ENCODE results near the gene CDC42. TPM values are rescaled to one million over a fixed set of nuclear protein-coding genes. Genes with fewer than 3 reads are reported as not detected.

The CDC42 gene
- total and polyA plus RNA-seq, 2 experiments from 2014 or later: 119 to 184 TPM

- TF ChIP-seq ZNF462 (CRISPR knock-in tag; IDR thresholded peaks at IDR 0.05): no peak
- TF ChIP-seq ETS1 (IDR thresholded peaks at IDR 0.05): no peak
- TF ChIP-seq ZNF114 (CRISPR knock-in tag; IDR thresholded peaks at IDR 0.05): no peak
- no peak for TF ChIP-seq POLR2AphosphoS5 (IDR thresholded peaks at IDR 0.05; ENCODE audit: low read depth)
Measured at GRCh38 chr1:22127248-22127647, 74.7 kb downstream of the CDC42 start (continued).

- no peak overlapping the region for H3K27ac Mint-ChIP-seq
- DNase-seq (ENCODE audit: low spot score): no peak
- Histone ChIP-seq H4K20me1 (replicated peaks; ENCODE audit: insufficient read depth) (no peaks in the 10 kb centered on the region; the same call in 1 of the 2 replicates), H3K79me2 (replicated peaks; ENCODE audit: insufficient read depth) (no peaks in the 10 kb centered on the region), H3K36me3 (ENCODE audit: insufficient read depth) (no peaks in the 10 kb centered on the region), H3K27me3 (ENCODE audit: insufficient read depth) (no peaks in the 10 kb centered on the region), H3K4me3 (no peak overlapping the region), H2AFZ (no peak overlapping the region), H3K4me1 (ENCODE audit: insufficient read depth) (no peaks in the 10 kb centered on the region), H3K4me2 (no peak overlapping the region), H3F3A (replicated peaks; ENCODE audit: low read depth) (no peaks in the 10 kb centered on the region), H3K27ac (ENCODE audit: low read depth) (no peak overlapping the region), H3K9me2 (ENCODE audit: insufficient read depth) (no peaks in the 10 kb centered on the region)
- H3K4me3 Mint-ChIP-seq: no peak overlapping the region
- ATAC-seq: no peak
- H3K4me1 Mint-ChIP-seq: peaks cover 9% of the 10 kb centered on the region
- H3K27me3 Mint-ChIP-seq (ENCODE audit: insufficient read depth, low read depth, poor library complexity): peaks cover 2% of the 10 kb centered on the region
- H3K9me3 Mint-ChIP-seq: no peaks in the 10 kb centered on the region; the same call in 2 of the 3 replicates
- H3K36me3 Mint-ChIP-seq (ENCODE audit: low read depth): no peaks in the 10 kb centered on the region
- no peak for TF ChIP-seq CREB1 (CRISPR knock-in tag; IDR thresholded peaks at IDR 0.05; ENCODE audit: low read depth)
- no peak for TF ChIP-seq ZNF331 (CRISPR knock-in tag; IDR thresholded peaks at IDR 0.05; ENCODE audit: low read depth)
- no peak for TF ChIP-seq CTCF (conservative IDR thresholded peaks at IDR 0.05; ENCODE audit: low read depth in 2 of 2)
- no peak for TF ChIP-seq ZNF462 (CRISPR knock-in tag; IDR thresholded peaks at IDR 0.05)
Measured at GRCh38 chr1:22127731-22128130, 75.2 kb downstream of the CDC42 start.
